Breast epithelium (tissue), 3 donors: ENCODE data around the gene RFT1.

Experiments
- POLR2A ChIP-seq: fragments of 450-650 bp; IDR thresholded peaks from one replicate; pipeline ENCODE4 v1.6.1; 2016; ENCODE audit warnings: antibody characterized with exemption, mild to moderate bottlenecking, moderate library complexity
- TF ChIP-seq, protein P1 (sequence below), 3 donors: fragments of 450-650 bp; IDR thresholded peaks; one replicate each; pipeline ENCODE4 v1.5.1; 2016 to 2017; ENCODE audit warnings: antibody characterized with exemption in 3 of 3, mild to moderate bottlenecking in 3 of 3, moderate library complexity in 3 of 3

DNA sequence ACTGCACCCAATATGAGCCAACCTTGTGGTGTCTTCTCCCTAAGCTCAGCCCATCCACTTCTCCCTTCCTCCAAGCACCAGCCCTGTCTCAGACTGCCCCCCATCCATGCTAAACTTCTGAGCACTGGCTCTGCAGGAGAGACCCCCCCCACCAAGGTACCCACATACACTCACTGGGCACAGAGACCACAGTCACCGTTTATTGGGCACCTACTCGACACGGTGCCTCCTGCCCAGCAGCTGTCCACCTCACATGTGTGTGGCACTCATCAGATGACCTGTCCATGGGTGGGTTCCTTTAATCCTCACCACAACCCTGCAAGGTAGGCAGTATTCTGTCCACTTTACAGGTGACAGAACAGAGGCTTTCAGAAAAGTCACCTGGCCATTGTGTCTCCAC is 62.1 kb downstream of the RFT1 start:
- TF ChIP-seq, protein P1, sequence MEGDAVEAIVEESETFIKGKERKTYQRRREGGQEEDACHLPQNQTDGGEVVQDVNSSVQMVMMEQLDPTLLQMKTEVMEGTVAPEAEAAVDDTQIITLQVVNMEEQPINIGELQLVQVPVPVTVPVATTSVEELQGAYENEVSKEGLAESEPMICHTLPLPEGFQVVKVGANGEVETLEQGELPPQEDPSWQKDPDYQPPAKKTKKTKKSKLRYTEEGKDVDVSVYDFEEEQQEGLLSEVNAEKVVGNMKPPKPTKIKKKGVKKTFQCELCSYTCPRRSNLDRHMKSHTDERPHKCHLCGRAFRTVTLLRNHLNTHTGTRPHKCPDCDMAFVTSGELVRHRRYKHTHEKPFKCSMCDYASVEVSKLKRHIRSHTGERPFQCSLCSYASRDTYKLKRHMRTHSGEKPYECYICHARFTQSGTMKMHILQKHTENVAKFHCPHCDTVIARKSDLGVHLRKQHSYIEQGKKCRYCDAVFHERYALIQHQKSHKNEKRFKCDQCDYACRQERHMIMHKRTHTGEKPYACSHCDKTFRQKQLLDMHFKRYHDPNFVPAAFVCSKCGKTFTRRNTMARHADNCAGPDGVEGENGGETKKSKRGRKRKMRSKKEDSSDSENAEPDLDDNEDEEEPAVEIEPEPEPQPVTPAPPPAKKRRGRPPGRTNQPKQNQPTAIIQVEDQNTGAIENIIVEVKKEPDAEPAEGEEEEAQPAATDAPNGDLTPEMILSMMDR (IDR thresholded peaks at IDR 0.05), result no peak
- no peak for TF ChIP-seq POLR2A
